PC-9 (cell line): ENCODE results near the gene MAPK10.

Experiments used
- EZH2 ChIP-seq: fragments of 200-600 bp; sonication (generic); IDR thresholded peaks from 2 replicates; pipeline ENCODE4 v1.8.0; 2017; ENCODE audit warnings: antibody characterized with exemption, low read depth
- TF ChIP-seq, protein P1 (sequence below): fragments of 200-600 bp; sonication (generic); conservative IDR thresholded peaks from 2 replicates; pipeline ENCODE4 v1.6.1; 2017; ENCODE audit warnings: mixed run types, antibody characterized with exemption, mild to moderate bottlenecking, moderate library complexity

DNA sequence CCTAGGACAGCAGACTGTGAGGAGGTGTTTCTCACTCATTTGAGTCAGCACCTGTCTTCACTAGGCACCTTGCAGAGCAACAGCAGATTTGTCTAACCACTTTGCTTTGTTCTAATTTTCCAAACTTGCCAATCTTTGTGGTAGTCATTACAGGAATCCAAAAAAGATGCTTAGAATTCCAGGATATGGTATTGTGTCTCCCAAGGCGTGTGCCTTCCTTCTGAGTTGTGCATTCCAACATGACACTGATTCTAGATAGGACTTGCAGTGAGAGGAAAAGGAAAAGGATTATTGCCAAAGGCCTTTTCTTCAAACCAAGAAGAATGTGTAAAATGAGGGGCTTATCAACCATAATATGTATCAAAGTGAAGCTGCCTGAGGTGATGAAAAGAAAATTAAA, 126.2 kb downstream of the MAPK10 start:
- TF ChIP-seq, protein P1, sequence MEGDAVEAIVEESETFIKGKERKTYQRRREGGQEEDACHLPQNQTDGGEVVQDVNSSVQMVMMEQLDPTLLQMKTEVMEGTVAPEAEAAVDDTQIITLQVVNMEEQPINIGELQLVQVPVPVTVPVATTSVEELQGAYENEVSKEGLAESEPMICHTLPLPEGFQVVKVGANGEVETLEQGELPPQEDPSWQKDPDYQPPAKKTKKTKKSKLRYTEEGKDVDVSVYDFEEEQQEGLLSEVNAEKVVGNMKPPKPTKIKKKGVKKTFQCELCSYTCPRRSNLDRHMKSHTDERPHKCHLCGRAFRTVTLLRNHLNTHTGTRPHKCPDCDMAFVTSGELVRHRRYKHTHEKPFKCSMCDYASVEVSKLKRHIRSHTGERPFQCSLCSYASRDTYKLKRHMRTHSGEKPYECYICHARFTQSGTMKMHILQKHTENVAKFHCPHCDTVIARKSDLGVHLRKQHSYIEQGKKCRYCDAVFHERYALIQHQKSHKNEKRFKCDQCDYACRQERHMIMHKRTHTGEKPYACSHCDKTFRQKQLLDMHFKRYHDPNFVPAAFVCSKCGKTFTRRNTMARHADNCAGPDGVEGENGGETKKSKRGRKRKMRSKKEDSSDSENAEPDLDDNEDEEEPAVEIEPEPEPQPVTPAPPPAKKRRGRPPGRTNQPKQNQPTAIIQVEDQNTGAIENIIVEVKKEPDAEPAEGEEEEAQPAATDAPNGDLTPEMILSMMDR, result no peak
- TF ChIP-seq EZH2, result no peak
